Panc1 (cell line): ENCODE results near the gene PCDHB10.

Experiments used
- POLR2AphosphoS5 ChIP-seq: IDR thresholded peaks from 2 replicates; pipeline ENCODE4 v1.6.1; 2012; ENCODE audit warnings: mild to moderate bottlenecking, low read depth, low read length, moderate library complexity
- TF ChIP-seq, protein P1 (sequence below): fragments of 450-650 bp; IDR thresholded peaks from 2 replicates; pipeline ENCODE4 v1.5.1; 2017; ENCODE audit warnings: mild to moderate bottlenecking

DNA sequence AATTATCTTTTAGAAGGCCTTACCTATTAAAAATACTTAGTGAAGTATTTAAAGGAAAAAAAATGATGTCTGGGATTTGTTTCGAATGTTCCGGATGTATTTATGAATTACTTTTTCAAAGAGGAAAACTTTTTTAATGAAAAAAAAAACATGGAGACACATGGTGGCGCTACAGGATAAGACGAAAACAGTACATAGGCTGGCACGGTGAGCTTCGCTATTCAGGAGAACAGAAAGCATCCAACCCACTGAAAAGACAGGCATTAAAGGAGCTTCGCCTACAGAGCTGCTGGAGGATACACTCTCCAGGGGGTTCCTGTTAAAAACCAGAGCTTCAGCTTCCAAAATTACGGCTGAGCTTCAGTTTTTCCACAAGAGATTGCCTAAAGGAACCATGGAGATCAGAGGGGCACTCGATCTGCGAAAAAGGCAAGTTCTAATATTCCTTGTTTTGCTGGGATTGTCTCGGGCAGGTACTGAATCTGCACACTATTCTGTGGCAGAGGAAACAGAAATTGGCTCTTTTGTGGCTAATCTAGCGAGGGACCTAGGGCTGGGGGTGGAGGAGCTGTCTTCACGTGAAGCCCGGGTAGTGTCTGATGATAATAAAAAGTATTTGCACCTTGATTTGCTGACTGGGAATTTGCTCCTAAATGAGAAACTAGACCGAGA, 31.1 kb downstream of the PCDHB10 start, which contains the start of gene PCDHB14:
- TF ChIP-seq, protein P1, sequence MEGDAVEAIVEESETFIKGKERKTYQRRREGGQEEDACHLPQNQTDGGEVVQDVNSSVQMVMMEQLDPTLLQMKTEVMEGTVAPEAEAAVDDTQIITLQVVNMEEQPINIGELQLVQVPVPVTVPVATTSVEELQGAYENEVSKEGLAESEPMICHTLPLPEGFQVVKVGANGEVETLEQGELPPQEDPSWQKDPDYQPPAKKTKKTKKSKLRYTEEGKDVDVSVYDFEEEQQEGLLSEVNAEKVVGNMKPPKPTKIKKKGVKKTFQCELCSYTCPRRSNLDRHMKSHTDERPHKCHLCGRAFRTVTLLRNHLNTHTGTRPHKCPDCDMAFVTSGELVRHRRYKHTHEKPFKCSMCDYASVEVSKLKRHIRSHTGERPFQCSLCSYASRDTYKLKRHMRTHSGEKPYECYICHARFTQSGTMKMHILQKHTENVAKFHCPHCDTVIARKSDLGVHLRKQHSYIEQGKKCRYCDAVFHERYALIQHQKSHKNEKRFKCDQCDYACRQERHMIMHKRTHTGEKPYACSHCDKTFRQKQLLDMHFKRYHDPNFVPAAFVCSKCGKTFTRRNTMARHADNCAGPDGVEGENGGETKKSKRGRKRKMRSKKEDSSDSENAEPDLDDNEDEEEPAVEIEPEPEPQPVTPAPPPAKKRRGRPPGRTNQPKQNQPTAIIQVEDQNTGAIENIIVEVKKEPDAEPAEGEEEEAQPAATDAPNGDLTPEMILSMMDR, result peak; percentile 72
- TF ChIP-seq POLR2AphosphoS5, result no peak
